Left colon (tissue), 2 donors: ENCODE measurements around the gene CHST3. TPM values are rescaled to one million over a fixed set of nuclear protein-coding genes. Genes with fewer than 3 reads are reported as not detected.

Experiments used
- ATAC-seq: fragments of 200-7000 bp; cut with Tn5 transposase; one replicate; pipeline ENCODE4 v1.9.1; 2020; ENCODE audit warnings: mild to moderate bottlenecking, moderate library complexity
- DNase-seq, 2 donors: peaks; one replicate each; pipeline ENCODE4 v3.0.0-alpha.2; 2020
- intact Hi-C, 2 donors: fragments of 100-400 bp; cut with DNase I in 1 of 2; cut with micrococcal nuclease in 1 of 2; formaldehyde crosslinking; loops; one replicate each; pipeline versions ENCODE4 v1.11.2 to v1.14.0; 2022; cut with DNase I, micrococcal nuclease
- total RNA-seq, 2 donors: library from RNA; stranded (reverse); fragmentation: NEBNext Ultra II Directional; extraction: Animal tissue kit (Norgen Biotek cat#: 25700); gene quantifications; one replicate each; pipeline ENCODE4 v1.2.1, GENCODE V29; 2021
- donor health status: DM: no; HTN: no; CAD: no.
- donor health status: DM: yes; HTN: yes; CAD: no.

CHST3 gene
- total RNA-seq, 2 donors from 2014 or later, result 1.1 to 2.7 TPM

DNA sequence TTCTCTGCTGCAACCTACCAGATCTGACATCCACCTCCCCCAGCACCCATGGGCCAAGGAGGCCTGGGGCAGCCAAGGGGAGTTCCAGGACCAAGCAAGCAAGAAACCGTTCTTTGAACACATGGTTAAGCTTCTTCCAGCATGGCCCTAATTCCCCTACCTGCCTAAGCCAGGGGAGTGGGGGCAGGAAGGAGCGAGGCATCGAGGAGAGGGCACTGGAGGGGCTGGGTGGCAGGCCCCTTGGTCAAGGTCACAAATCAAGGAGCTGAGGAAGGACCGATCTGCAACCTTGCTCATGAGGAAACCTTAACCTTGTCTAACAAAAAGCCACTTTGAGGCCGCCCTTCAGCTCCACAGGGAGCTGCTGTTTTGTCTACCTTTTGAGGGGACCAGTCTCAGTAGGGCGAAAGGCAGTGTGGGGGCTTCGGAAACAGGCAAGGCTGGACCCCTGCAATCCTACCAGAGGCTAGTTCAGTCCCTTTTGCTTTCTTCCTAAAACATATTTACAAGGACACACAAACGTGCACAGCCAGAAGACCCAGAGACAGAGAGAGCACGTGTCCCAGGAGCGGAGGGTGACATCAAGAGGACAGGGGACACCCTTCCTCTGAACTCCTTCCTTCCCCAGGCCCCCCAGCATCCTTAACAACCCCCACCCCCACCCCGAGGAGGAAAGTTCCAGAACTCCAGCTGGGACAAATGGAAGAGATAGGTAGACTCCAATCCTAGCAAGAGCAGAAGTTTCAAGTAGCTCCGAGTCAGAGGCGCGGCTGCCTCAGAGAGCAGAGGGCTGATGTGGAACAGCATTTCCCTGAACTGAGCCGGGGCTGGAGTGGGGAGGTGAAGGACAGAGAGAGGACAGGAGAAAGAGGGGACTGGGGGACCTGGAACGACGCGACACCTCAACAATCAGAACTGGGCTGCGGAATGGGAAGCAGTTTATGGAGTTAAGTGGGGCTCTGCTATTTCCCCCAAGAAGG, 95.9 kb downstream of the CHST3 start:
- intact Hi-C loops, result no loop called here
- DNase-seq (no peak), ATAC-seq (no peak)

DNA sequence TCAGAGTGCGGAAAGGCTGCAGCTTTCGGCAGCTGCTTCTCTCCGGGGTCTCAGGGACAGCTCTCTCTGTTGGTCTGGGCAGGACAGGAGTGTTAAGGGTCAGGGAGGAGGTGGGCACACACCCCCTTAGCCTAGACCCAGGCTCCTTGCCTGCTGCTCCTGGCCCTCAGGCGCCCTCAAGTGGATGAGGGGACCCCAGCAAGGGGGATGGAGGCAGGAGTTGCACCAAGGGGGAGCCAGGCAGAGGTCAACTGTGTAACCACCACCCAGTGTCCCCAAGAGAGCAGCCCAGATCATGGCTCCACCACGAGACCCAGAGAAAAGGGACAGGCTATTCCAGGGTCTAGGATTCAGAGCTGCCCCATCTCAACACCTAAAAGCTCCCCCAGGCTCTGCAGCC, 97.3 kb downstream of the CHST3 start:
- no peak for ATAC-seq
- intact Hi-C loops, result no loop called here
- no peak for DNase-seq

DNA sequence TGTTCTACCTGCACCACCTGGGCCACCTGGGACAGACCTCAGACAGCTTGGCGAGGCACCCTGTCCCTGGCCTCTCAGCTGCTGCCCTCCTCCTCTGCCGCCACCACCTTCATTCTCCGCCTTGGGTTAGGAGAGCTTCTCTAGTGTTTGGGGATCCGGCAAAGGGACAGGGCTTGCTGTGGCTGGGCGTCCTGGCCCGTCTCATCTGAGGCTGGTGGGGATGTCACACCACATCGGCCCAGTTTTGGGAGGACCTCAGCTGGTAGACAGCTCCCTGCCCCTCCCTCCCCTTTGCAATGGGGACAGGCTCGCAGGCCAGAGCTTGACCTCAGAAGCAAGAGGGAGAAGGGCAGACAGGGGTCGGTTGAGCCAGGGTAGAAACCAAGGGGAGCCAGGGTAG, 97.7 kb downstream of the CHST3 start:
- DNase-seq, result no peak
- no peak for ATAC-seq
- intact Hi-C loops, result no loop called here

DNA sequence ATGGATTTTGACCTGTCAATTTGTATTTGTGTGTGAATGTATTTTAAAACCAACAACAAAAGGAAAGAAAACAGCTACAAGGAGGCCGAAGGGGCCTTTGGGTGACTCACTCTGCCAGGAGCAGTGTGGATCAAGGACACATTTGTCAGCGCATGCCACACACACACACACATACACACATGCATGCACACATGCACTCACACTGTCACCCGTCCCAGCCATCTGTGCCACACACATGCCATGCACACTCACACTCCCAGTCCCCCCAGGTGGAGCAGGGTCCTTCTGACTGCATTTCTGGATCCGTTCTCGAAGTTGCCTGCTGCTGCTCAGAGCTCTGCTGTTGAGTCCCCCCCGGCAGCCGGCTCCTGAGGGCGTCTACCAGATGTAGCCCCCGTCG, 98.2 kb downstream of the CHST3 start:
- intact Hi-C loops, result no loop called here
- ATAC-seq, result no peak

More for the DNA sequence above, 98.2 kb downstream of the CHST3 start:
- no peak for DNase-seq

Other genes with a start within 250 kb of the CHST3 start
- gene C10orf105, start 244.6 kb upstream of the CHST3 start, total RNA-seq, result under 1 TPM in 1 of 2 donors, not detected in 1; 0.08 TPM
- gene VSIR, start 190.9 kb upstream of the CHST3 start, total RNA-seq, result 10 to 100 TPM; 50.5 to 76.7 TPM
- gene PSAP, start 113.1 kb upstream of the CHST3 start, total RNA-seq, result 100 to 1,000 TPM; 517 to 807 TPM
- 1 to 10 TPM; 2.3 to 4.5 TPM for gene SPOCK2, start 124.2 kb downstream of the CHST3 start, total RNA-seq